Gastroesophageal sphincter (tissue), 4 donors: ENCODE measurements around the gene LYST. TPM values are rescaled to one million over a fixed set of nuclear protein-coding genes. Genes with fewer than 3 reads are reported as not detected.

Experiments
- ATAC-seq: fragments of 150-250 bp; one replicate; pipeline ENCODE4 v1.9.1; 2016; ENCODE audit warnings: mild to moderate bottlenecking, moderate library complexity
- H3K27ac ChIP-seq, 4 donors: fragments of 200-600 bp; sonication (generic) in 3 of 4; 1 replicate in 3 of 4; 2 replicates in 1 of 4; pipeline ENCODE4 v1.5.1; 2016 to 2019
- H3K27me3 ChIP-seq: fragments of 200-600 bp; sonication (generic); one replicate; pipeline ENCODE4 v1.5.1; 2019
- H3K36me3 ChIP-seq, 2 donors: fragments of 200-600 bp; sonication (generic); one replicate each; pipeline ENCODE4 v1.5.1; 2019; ENCODE audit warnings: control low read depth in 1 of 2
- H3K4me1 ChIP-seq, 3 donors: fragments of 200-600 bp; sonication (generic); 1 replicate in 2 of 3; 2 replicates in 1 of 3; pipeline ENCODE4 v1.5.1; 2016 to 2019; ENCODE audit warnings: control low read depth in 2 of 3
- H3K4me3 ChIP-seq, 2 donors: fragments of 200-600 bp; sonication (generic); one replicate each; pipeline ENCODE4 v1.5.1; 2019; ENCODE audit warnings: mild to moderate bottlenecking in 1 of 2, moderate library complexity in 1 of 2
- H3K9me3 ChIP-seq, 3 donors: fragments of 200-600 bp; sonication (generic); one replicate each; pipeline ENCODE4 v1.5.1; 2017 to 2019; ENCODE audit warnings: control low read depth in 2 of 3
- EP300 ChIP-seq: sonication (generic); formaldehyde crosslinking; IDR thresholded peaks from one replicate; pipeline ENCODE4 v1.6.1; 2017; ENCODE audit warnings: antibody characterized with exemption, mild to moderate bottlenecking
- POLR2A ChIP-seq, 2 donors: fragments of 450-650 bp; IDR thresholded peaks; one replicate each; pipeline ENCODE4 v1.6.1; 2017; ENCODE audit warnings: antibody characterized with exemption in 2 of 2, mild to moderate bottlenecking in 2 of 2, moderate library complexity in 1 of 2
- POLR2AphosphoS5 ChIP-seq: sonication (generic); formaldehyde crosslinking; IDR thresholded peaks from one replicate; pipeline ENCODE4 v1.6.1; 2017; ENCODE audit warnings: antibody characterized with exemption
- WGBS, 2 donors: methylation state at CpG; one replicate each; pipeline ENCODE4 v1.1.5; 2018; ENCODE audit warnings: low coverage in 1 of 2; 5-methylcytosine and 5-hydroxymethylcytosine counted together
- total RNA-seq, 4 donors: library from RNA; depleted of rRNA; stranded (reverse); fragments of >200 nt; gene quantifications; one replicate each; pipeline ENCODE4 v1.1.0, GENCODE V29; 2016
- TF ChIP-seq, protein P1 (sequence below), 4 experiments: fragments of 200-600 bp in 2 of 4; fragments of 450-650 bp in 2 of 4; sonication (generic) in 1 of 4; IDR thresholded peaks; one replicate each; pipeline ENCODE4 v1.5.1; 2017 to 2019; ENCODE audit warnings: antibody characterized with exemption in 4 of 4, mild to moderate bottlenecking in 2 of 4, moderate library complexity in 2 of 4

The LYST gene
- total RNA-seq, 4 donors from 2014 or later = 27.4 to 63.5 (median 31.4) TPM

DNA sequence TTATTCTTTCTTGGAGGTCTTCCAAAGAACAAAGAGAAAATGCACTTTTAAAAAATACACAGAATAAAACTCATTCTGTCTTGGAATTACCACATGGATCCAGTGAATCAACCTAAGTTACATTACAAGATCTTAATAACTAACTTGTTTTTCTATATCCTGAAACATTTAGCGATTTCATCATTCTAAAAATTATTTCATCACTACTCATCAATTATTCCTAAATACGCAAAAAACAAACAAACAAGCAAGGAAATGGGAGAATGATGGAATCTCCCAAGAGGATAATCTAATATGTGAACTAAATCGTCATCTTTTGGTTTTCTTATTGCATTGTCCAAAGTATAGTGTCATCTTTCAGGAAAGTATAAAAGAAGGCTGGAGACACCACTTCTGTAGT, 178.6 kb downstream of the LYST start:
- peaks cover 0 to 98% of the 10 kb centered on the region in 2 donors for H3K36me3 ChIP-seq
- no peak for TF ChIP-seq POLR2AphosphoS5
- TF ChIP-seq POLR2A (IDR thresholded peaks at IDR 0.05) = no peak
- no peak for TF ChIP-seq EP300
- TF ChIP-seq, protein P1, sequence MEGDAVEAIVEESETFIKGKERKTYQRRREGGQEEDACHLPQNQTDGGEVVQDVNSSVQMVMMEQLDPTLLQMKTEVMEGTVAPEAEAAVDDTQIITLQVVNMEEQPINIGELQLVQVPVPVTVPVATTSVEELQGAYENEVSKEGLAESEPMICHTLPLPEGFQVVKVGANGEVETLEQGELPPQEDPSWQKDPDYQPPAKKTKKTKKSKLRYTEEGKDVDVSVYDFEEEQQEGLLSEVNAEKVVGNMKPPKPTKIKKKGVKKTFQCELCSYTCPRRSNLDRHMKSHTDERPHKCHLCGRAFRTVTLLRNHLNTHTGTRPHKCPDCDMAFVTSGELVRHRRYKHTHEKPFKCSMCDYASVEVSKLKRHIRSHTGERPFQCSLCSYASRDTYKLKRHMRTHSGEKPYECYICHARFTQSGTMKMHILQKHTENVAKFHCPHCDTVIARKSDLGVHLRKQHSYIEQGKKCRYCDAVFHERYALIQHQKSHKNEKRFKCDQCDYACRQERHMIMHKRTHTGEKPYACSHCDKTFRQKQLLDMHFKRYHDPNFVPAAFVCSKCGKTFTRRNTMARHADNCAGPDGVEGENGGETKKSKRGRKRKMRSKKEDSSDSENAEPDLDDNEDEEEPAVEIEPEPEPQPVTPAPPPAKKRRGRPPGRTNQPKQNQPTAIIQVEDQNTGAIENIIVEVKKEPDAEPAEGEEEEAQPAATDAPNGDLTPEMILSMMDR (IDR thresholded peaks at IDR 0.05) = no peak

DNA sequence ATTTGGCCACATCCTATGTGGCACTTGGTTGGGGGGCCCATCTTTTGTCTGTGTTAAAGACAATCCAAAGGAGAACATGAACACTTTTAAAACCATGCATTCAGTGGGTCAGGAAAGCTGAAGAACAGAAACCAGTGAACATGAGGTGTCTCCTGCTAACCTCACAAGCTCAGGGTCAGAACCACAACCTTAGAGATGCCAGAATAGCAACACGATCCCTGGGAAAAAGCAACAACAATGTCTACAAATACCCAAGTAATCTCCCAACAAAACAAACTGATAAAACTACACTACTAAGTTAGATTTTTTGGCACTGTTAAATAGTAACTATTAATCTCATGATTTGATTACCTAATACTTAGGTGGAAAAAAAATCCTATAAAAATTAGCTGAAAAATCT, 183.1 kb downstream of the LYST start:
- TF ChIP-seq EP300 = no peak
- TF ChIP-seq POLR2AphosphoS5 = no peak
- TF ChIP-seq POLR2A (IDR thresholded peaks at IDR 0.05) = no peak
- TF ChIP-seq, protein P1 (IDR thresholded peaks at IDR 0.05) = no peak
- Histone ChIP-seq H3K27ac (no peak overlapping the region), H3K27me3 (no peaks in the 10 kb centered on the region), H3K4me1 (no peaks in the 10 kb centered on the region), H3K36me3 (peaks cover 0 to 88% of the 10 kb centered on the region in 2 donors), H3K9me3 (no peaks in the 10 kb centered on the region), H3K4me3 (no peak overlapping the region)
- WGBS, 2 donors = 44% methylated on average over 1 of the region's 1 CpG; no CpG with 5 or more reads in 1 of the 2 donors
- no peak for ATAC-seq

More for the DNA sequence above, 178.6 kb downstream of the LYST start:
- 86 to 92% methylated on average over 3 of the region's 3 CpGs for WGBS, 2 donors
- H3K27me3 ChIP-seq = no peaks in the 10 kb centered on the region
- no peak overlapping the region for H3K4me3 ChIP-seq
- H3K4me1 ChIP-seq = no peaks in the 10 kb centered on the region
- H3K27ac ChIP-seq = no peak overlapping the region
- H3K9me3 ChIP-seq = no peaks in the 10 kb centered on the region
- ATAC-seq = no peak

DNA sequence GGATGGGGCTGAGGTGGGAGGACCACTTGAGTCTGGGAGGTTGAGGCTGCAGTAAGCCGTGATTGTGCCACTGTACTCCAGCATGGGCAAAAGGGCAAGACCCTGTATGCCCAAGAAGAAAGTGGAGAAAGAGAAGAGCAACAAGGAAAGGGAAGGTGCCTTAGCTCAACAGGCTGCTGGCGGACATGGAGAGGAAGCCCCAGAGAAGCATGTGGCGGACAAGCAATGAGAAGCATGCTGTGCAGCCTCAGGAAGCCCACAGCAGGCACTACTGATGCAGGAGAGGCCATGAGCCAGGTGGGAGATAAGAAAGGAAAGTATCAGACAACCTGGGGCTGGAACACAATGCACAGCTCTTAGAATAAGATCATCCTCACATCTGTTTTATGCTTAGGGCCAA, 184.5 kb downstream of the LYST start:
- Histone ChIP-seq H3K4me1 (no peaks in the 10 kb centered on the region), H3K27me3 (no peaks in the 10 kb centered on the region), H3K36me3 (peaks cover 0 to 78% of the 10 kb centered on the region in 2 donors), H3K4me3 (no peak overlapping the region), H3K27ac (no peak overlapping the region), H3K9me3 (no peaks in the 10 kb centered on the region)
- TF ChIP-seq, protein P1 (IDR thresholded peaks at IDR 0.05) = no peak
- TF ChIP-seq POLR2AphosphoS5 = no peak
- TF ChIP-seq POLR2A (IDR thresholded peaks at IDR 0.05) = no peak
- no peak for TF ChIP-seq EP300
- 87 to 94% methylated on average over 3 of the region's 3 CpGs for WGBS, 2 donors
- ATAC-seq = no peak

DNA sequence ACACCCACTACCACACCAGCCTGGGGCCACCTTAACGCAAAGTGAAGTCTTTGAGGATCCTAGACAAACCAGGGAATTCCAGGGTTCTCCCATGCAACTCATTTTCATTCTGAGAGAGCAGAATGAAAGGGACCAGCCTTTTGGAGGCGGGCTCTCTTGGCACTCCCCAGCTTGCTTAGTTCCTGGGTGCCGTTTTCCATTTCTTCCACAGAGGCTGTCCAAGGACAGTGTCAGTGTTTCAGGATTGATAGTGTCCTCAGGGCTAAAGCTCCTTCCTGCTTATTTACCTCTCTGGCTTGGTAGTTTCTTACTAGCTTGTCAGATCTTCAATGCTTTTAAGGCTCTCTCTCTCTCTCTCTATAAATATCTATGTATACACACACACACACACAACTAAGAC, 187.1 kb downstream of the LYST start:
- Histone ChIP-seq H3K4me1 (no peaks in the 10 kb centered on the region), H3K27ac (no peak overlapping the region), H3K9me3 (peaks cover 0 to 4% (median 0%) of the 10 kb centered on the region in 3 donors), H3K36me3 (peaks cover 0 to 78% of the 10 kb centered on the region in 2 donors), H3K27me3 (no peaks in the 10 kb centered on the region), H3K4me3 (no peak overlapping the region)
- TF ChIP-seq POLR2A (IDR thresholded peaks at IDR 0.05) (no peak), EP300 (no peak), POLR2AphosphoS5 (no peak)
- TF ChIP-seq, protein P1 (IDR thresholded peaks at IDR 0.05) = no peak
- no peak for ATAC-seq
- WGBS, 2 donors = 83 to 100% methylated on average over 1 to 3 of the region's 3 CpGs

DNA sequence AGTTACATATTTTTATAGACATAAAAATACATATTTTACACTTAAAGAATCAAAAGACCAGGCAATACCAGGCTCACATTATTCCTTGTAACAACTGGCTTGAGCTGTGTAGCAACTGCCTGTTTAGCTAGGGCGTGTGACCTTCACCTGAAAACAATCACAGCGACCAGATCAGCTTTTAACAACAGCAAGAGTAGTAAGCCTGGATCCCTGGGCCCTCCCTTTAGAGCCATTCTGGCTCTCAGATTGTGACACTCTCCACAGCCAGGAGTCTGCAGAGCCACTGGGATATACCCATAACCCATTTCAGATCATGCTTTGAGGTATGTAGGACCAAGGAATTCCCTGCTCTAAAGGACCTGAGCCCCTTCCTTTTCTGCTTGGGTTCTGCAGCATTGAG, 187.7 kb downstream of the LYST start:
- Histone ChIP-seq H3K36me3 (peaks cover 0 to 78% of the 10 kb centered on the region in 2 donors), H3K4me1 (no peaks in the 10 kb centered on the region), H3K9me3 (peaks cover 0 to 4% (median 0%) of the 10 kb centered on the region in 3 donors), H3K27me3 (no peaks in the 10 kb centered on the region), H3K27ac (no peak overlapping the region), H3K4me3 (no peak overlapping the region)
- TF ChIP-seq, protein P1 (IDR thresholded peaks at IDR 0.05) = no peak
- no peak for TF ChIP-seq EP300
- TF ChIP-seq POLR2A (IDR thresholded peaks at IDR 0.05) = no peak
- TF ChIP-seq POLR2AphosphoS5 = no peak
- 93 to 100% methylated on average over 1 to 2 of the region's 2 CpGs for WGBS, 2 donors
- no peak for ATAC-seq
